ENCODE results near the gene SLC25A36.
"Not testable (repeated sequence)": the region's sequence is repeated elsewhere in the genome, so short reads cannot be mapped to it uniquely, and the experiment has no call there.

SLC25A36 gene

GRCh38 chr3:140931801-140932200, 9.8 kb upstream of the SLC25A36 start:
- DNase-seq (ENCODE audit: low spot score) = no peak

DNA sequence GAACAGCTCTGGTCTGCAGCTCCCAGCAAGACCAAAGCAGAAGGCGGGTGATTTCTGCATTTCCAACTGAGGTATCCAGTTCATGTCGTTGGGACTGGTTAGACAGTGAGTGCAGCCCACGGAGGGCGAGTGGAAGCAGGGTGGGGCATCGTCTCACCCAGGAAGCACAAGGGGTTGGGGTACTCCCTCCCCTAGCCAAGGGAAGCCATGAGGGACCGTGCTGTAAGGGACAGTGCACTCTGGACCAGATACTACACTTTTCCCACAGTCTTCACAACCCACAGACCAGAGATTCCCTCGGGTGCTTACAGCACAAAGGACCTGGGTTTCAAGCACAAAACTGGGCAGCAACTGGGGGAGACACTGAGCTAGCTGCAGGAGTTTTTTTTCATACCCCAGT, 8.5 kb upstream of the SLC25A36 start:
- no peak for DNase-seq (ENCODE audit: low spot score)

- DNase-seq (ENCODE audit: low spot score) = no peak
Measured at GRCh38 chr3:140933552-140933951, 8.1 kb upstream of the SLC25A36 start.

- not testable (repeated sequence) for DNase-seq (ENCODE audit: low spot score)
Measured at GRCh38 chr3:140939305-140939704, 2.3 kb upstream of the SLC25A36 start.

DNA sequence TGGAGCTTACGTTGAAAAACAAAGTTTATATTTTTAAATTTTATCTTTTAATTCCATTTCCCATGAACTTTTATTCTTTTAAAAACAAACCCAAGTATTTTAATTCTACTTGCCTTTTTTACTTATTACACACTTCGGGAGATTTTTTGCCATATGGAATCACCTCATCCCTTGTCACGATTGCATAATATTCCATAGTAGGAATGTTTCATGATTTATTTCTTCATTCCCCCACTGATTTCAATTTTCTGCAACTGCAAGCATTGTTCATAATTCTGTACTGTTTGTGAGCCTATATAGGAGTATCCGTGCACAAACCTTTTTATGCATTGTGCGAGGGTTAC, 574 bp upstream of the SLC25A36 start:
- no peak for DNase-seq (ENCODE audit: low spot score)

GRCh38 chr3:140942221-140943104, 827 bp downstream of the SLC25A36 start:
- peak; percentile 86 for DNase-seq (ENCODE audit: low spot score)

DNA sequence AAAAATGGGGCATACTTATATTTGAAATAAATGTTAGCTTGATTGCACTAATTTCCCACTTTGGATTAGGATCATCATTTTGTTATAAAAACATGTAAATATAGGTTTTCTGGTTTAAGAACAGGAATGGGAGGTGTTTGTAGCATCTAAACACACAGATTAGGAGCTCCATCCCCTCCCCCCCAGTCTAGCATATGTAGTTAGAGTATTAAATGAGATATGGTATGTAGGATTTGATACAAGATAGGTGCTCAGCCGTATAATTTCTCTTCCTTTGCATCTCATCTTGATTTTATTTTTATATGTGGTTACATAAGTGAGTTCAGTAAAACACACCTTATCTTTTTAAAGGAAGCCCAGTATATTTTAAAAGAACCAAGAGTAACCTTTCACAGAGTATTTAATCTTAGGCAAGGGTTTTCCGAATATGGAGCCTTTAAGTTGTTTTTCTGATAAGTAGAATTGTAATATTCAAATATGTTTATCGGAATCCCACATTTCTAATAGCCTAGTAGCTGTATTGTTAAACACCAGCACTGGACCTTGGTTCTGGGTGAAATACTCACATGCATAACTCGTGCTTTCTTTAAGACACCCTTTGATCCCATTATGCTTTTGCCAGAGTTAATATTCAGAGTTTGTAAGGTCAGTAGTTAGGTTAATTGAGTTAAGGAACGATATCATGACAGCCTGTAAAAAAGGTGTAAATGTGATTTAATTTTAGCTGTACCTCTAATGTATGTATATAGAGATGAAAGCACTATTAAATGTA, 2.3 kb downstream of the SLC25A36 start:
- DNase-seq (ENCODE audit: low spot score) = no peak

GRCh38 chr3:140948460-140949249, 7.0 kb downstream of the SLC25A36 start:
- no peak for DNase-seq (ENCODE audit: low spot score)

DNA sequence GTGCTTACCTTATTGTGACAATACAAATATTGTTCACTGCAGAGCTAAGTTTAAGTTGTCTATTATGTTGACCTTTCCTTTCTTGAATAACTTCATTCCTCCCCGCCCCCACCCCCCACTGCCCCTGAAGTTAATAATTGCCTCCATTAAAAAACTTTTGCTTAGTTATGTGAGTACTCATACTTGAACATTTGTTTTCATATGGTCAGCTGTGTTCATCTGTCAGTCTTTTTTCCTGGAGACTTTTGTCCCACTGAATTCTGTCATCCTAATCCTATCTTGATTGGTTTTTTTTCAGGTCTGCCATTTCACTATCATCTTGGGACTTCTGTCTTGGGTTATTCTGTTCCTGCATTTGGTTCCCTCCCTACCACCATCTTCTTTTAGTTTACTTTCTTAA, 8.5 kb downstream of the SLC25A36 start:
- no peak for DNase-seq (ENCODE audit: low spot score)

- no peak for DNase-seq (ENCODE audit: low spot score)
Measured at GRCh38 chr3:140950863-140951262, 9.2 kb downstream of the SLC25A36 start.

DNA sequence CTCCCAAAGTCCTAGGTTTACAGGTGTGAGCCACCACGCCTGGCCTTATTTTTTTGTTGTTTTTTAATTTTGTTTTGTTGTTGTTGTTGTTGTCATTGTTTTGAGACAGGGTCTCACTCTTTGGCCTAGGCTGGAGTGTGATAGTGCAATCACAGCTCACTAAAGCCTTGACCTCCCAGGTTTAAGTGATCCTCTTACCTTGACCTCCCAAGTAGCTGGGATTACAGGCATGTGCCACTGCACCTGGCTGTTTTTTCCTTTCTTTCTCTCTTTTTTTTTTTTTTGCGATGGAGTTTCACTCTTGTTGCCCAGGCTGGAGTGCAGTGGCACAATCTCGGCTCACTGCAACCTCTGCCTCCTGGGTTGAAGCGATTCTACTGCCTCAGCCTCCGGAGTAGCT, 10.1 kb downstream of the SLC25A36 start:
- not testable (repeated sequence) for DNase-seq (ENCODE audit: low spot score)

DNA sequence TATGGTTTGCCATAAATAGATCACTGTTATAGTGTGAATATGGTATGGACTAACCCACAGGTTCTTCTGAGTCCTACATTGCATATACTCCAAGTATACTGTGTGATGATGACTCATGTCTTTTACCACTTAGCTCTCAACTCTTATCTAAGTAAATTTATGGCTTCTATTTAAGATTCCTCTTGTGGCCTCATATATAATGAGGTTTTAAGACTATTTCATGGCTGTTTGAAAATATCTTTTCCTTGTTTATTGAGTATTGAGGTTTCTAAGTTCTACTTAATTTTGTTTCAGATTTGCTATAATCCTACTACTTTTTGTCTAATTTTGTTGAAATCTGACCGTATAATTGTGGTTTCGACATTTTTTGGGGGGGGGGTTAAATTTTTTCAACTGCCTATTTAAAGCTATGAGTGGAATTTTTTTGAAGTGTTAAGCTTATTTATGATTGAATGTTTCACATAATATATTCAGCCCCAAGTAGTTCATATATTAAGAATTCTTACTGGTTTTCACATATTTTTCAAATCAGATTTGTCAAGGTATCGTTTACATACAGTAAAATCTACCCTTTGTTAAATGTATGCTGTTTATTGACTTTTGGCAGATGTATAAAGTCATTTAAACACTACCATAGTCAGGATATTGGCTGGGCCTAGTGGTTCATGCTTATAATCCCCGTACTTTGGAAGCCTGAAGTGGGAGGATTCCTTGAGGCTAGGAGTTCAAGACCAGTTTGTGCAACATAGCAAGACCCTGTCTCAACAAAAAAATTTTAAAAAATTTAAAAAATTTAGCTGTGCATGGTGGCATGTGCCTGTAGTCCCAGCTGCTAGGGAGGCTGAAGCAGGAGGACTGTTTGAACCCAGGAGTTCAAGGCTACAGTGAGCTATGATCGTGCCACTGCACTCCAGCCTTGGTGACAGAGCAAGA, 11.7 kb downstream of the SLC25A36 start:
- DNase-seq (ENCODE audit: low spot score) = no peak

- DNase-seq (ENCODE audit: low spot score) = no peak
Measured at GRCh38 chr3:140954576-140954975, 12.9 kb downstream of the SLC25A36 start.

GRCh38 chr3:140955645-140956044, 14.0 kb downstream of the SLC25A36 start:
- no peak for DNase-seq (ENCODE audit: low spot score)

DNA sequence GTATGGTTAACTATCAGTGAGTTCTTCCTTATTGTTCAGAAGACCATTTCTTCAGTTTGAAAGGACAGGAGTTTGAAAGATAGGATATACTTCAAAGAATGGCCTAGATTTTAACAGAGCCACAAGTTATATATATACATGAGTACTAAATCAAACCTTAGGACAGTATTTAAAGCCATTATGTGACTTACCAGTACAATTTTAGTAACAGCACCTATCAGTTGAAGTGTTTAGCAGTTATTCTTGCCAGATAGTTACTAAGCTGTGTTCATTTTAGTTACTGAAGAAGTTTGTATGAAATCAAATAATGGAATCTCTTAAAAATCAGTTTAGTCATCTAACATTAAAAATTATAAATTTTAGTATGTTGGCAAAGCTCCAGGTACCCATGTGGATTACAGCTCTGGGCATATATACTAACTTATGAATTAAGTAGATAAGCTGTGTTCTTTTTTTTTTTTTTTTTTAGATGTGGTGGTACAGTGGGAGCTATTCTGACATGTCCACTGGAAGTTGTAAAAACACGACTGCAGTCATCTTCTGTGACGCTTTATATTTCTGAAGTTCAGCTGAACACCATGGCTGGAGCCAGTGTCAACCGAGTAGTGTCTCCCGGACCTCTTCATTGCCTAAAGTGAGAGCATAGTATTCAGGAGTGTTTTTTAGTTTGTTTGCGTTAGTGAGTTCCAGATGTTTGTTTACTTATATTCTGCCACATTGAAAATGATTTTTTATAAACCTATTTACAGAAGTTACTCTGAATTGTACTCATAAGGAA, 14.6 kb downstream of the SLC25A36 start:
- DNase-seq (ENCODE audit: low spot score) = no peak

- DNase-seq (ENCODE audit: low spot score) = no peak
Measured at GRCh38 chr3:140972833-140973232, 31.2 kb downstream of the SLC25A36 start.

GRCh38 chr3:140974900-140975299, 33.3 kb downstream of the SLC25A36 start:
- no peak for DNase-seq (ENCODE audit: low spot score)

- DNase-seq (ENCODE audit: low spot score) = no peak
Measured at GRCh38 chr3:140980663-140981062, 39.0 kb downstream of the SLC25A36 start.

GRCh38 chr3:140987792-140988191, 46.2 kb downstream of the SLC25A36 start:
- DNase-seq (ENCODE audit: low spot score) = not testable (repeated sequence)

DNA sequence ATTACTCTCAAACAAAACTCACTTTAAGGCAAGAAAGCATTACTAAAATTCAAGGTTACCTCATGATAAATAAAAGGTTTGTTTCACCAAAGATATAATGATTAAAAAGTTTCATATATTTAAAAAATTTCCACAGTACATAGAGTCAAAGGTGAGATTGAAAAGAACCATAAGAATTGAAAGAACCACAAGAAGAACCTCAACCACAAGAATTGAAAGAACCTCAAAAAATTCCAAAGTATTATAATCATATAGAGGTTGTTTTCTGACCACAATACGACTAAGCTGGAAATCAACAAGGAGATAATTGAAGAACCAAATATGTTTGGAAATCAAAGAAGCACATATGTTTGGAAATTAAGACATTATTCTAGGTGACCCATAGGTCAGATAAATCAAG, 52.7 kb downstream of the SLC25A36 start:
- DNase-seq (ENCODE audit: low spot score) = no peak

DNA sequence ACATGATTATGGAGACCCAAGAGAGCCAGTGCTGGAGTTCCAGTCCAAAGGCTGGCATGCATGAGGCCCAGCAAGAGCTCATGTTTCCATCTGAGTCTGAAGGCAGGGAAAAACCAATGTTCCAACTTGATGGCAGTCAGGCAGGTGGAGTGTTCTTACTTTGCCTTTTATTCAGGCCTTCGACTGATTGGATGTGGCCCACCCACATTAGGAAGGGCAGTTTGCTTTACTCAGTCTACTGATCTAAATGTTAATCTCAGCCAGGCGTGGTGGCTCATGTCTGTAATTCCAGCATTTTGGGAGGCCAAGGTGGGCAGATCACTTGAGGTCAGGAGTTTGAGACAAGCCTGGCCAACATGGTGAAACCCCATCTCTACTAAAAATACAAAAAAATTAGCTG, 53.2 kb downstream of the SLC25A36 start:
- DNase-seq (ENCODE audit: low spot score) = not testable (repeated sequence)

Measured in ecto neural progenitor cell (in vitro differentiated cells).